ENCODE results near the gene CDC42EP4. TPM values are rescaled to one million over a fixed set of nuclear protein-coding genes. Genes with fewer than 3 reads are reported as not detected.
A peak's percentile ranks its signal among the peaks of the same experiment; 100 is the strongest.

Gene CDC42EP4
- total and polyA plus RNA-seq, 9 of the 15 experiments (the other 6 are each of a cell fraction or from before 2014, with no cell fraction given) = 0.65 to 20.8 (median 12.3) TPM

DNA sequence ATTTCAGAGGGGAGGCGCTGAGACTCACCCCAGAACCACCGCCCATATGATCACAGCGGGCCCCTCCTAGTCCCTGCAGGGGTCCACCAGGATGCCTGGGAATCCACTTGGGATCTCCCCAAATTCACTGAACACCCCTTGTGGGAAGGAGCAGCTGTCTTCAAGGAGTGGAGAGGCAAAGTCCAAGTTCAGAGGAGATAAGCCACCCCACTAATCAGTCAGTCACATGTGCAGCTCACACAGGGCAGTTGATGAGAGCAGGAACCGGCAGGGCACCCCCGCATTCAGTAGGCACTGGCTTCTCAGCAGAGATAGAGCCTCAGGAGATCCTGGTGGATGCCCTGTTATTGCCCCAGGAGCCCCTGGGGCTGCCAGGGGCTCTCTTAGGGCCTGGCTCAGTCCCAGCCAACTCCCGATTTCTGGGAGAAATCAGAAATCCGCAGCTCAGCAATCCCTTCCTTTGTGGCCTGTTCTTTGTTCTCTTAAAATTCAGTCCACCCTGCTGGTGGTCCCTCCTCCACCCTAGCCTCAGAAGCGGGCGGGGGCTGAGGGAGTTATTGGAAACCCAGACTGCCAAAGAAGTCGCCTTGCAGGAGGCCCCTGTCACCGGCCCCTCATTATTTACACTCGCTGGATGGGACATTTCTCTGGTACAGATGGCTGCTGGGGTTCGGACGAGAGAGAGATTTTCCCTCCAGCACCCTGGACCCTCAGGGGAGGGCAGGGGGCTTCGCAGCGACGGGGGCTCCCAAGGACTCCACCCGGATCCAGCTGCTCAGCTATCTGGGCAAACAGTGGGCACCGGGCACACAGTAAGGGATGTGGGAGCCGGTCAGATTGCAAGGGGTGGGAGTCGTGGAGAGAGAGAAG, 1.8 kb downstream of the CDC42EP4 start (continued):
- TF ChIP-seq, protein P1, sequence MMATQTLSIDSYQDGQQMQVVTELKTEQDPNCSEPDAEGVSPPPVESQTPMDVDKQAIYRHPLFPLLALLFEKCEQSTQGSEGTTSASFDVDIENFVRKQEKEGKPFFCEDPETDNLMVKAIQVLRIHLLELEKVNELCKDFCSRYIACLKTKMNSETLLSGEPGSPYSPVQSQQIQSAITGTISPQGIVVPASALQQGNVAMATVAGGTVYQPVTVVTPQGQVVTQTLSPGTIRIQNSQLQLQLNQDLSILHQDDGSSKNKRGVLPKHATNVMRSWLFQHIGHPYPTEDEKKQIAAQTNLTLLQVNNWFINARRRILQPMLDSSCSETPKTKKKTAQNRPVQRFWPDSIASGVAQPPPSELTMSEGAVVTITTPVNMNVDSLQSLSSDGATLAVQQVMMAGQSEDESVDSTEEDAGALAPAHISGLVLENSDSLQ (IDR thresholded peaks at IDR 0.05) = peak; percentile 45; the same call in 1 of the 2 replicates
- TF ChIP-seq, protein P2, sequence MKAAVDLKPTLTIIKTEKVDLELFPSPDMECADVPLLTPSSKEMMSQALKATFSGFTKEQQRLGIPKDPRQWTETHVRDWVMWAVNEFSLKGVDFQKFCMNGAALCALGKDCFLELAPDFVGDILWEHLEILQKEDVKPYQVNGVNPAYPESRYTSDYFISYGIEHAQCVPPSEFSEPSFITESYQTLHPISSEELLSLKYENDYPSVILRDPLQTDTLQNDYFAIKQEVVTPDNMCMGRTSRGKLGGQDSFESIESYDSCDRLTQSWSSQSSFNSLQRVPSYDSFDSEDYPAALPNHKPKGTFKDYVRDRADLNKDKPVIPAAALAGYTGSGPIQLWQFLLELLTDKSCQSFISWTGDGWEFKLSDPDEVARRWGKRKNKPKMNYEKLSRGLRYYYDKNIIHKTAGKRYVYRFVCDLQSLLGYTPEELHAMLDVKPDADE (conservative IDR thresholded peaks at IDR 0.05; ENCODE audit: control insufficient read depth, low read depth, low read length) = no peak; the same call in 1 of the 2 replicates
- TF ChIP-seq STAT5A (IDR thresholded peaks at IDR 0.05; ENCODE audit: borderline replicate concordance, low read length) = no peak; the same call in 1 of the 2 replicates
- TF ChIP-seq, protein P3, sequence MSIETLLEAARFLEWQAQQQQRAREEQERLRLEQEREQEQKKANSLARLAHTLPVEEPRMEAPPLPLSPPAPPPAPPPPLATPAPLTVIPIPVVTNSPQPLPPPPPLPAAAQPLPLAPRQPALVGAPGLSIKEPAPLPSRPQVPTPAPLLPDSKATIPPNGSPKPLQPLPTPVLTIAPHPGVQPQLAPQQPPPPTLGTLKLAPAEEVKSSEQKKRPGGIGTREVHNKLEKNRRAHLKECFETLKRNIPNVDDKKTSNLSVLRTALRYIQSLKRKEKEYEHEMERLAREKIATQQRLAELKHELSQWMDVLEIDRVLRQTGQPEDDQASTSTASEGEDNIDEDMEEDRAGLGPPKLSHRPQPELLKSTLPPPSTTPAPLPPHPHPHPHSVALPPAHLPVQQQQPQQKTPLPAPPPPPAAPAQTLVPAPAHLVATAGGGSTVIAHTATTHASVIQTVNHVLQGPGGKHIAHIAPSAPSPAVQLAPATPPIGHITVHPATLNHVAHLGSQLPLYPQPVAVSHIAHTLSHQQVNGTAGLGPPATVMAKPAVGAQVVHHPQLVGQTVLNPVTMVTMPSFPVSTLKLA (conservative IDR thresholded peaks at IDR 0.05) = peak; percentile 27 to 54; a peak in 2 of 4 replicates
- TF ChIP-seq SMC3 (conservative IDR thresholded peaks at IDR 0.05; ENCODE audit: insufficient read depth, low read depth, low read length) = no peak
- no peak for TF ChIP-seq ZNF121 (CRISPR knock-in tag; conservative IDR thresholded peaks at IDR 0.05)
- no peak for TF ChIP-seq TAF15 (IDR thresholded peaks at IDR 0.05; ENCODE audit: low read depth, low read length)
- no peak for TF ChIP-seq ZFPM2 (CRISPR knock-in tag; IDR thresholded peaks at IDR 0.05)
- TF ChIP-seq BCL6 (CRISPR knock-in tag; IDR thresholded peaks at IDR 0.05) = no peak
- no peak for TF ChIP-seq GTF2F1 (IDR thresholded peaks at IDR 0.05; ENCODE audit: low read depth, low read length)
- TF ChIP-seq ZFP30 (CRISPR knock-in tag; IDR thresholded peaks at IDR 0.05; ENCODE audit: borderline replicate concordance) = no peak
- no peak for TF ChIP-seq ZNF282 (CRISPR knock-in tag; IDR thresholded peaks at IDR 0.05)
- TF ChIP-seq EP400 (IDR thresholded peaks at IDR 0.05) = no peak
- TF ChIP-seq, protein P4, sequence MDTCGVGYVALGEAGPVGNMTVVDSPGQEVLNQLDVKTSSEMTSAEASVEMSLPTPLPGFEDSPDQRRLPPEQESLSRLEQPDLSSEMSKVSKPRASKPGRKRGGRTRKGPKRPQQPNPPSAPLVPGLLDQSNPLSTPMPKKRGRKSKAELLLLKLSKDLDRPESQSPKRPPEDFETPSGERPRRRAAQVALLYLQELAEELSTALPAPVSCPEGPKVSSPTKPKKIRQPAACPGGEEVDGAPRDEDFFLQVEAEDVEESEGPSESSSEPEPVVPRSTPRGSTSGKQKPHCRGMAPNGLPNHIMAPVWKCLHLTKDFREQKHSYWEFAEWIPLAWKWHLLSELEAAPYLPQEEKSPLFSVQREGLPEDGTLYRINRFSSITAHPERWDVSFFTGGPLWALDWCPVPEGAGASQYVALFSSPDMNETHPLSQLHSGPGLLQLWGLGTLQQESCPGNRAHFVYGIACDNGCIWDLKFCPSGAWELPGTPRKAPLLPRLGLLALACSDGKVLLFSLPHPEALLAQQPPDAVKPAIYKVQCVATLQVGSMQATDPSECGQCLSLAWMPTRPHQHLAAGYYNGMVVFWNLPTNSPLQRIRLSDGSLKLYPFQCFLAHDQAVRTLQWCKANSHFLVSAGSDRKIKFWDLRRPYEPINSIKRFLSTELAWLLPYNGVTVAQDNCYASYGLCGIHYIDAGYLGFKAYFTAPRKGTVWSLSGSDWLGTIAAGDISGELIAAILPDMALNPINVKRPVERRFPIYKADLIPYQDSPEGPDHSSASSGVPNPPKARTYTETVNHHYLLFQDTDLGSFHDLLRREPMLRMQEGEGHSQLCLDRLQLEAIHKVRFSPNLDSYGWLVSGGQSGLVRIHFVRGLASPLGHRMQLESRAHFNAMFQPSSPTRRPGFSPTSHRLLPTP (IDR thresholded peaks at IDR 0.05; ENCODE audit: borderline replicate concordance, extremely low read depth, insufficient read length) = no peak
- TF ChIP-seq TAL1 (IDR thresholded peaks at IDR 0.05) = peak; percentile 65
- TF ChIP-seq, protein P5, sequence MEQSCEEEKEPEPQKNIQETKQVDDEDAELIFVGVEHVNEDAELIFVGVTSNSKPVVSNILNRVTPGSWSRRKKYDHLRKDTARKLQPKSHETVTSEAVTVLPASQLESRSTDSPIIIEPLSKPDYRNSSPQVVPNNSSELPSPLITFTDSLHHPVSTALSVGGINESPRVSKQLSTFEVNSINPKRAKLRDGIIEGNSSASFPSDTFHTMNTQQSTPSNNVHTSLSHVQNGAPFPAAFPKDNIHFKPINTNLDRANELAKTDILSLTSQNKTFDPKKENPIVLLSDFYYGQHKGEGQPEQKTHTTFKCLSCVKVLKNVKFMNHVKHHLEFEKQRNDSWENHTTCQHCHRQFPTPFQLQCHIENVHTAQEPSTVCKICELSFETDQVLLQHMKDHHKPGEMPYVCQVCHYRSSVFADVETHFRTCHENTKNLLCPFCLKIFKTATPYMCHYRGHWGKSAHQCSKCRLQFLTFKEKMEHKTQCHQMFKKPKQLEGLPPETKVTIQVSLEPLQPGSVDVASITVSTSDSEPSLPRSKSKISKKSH (CRISPR knock-in tag; IDR thresholded peaks at IDR 0.05) = no peak
- no peak for TF ChIP-seq ARHGAP35 (IDR thresholded peaks at IDR 0.05; ENCODE audit: partially characterized antibody)
